H1 (cell line): ENCODE measurements around the gene EOGT.

ENCODE experiments used
- EP300 ChIP-seq, 2 experiments: IDR thresholded peaks; 1 replicate in 1 of 2; 2 replicates in 1 of 2; pipeline ENCODE4 v1.6.1; 2011 to 2012; ENCODE audit warnings: low read depth in 2 of 2, low read length in 2 of 2, mild to moderate bottlenecking in 2 of 2, borderline replicate concordance in 1 of 2, inconsistent platforms in 1 of 2, moderate library complexity in 1 of 2
- EZH2 ChIP-seq: fragments of 200-600 bp; sonication (generic); IDR thresholded peaks from 2 replicates; pipeline ENCODE4 v1.7.1; 2012; ENCODE audit warnings: low read depth, mild to moderate bottlenecking, moderate library complexity, low read length, inconsistent platforms; ENCODE audit not compliant: severe bottlenecking
- MAFK ChIP-seq: IDR thresholded peaks from 2 replicates; pipeline ENCODE4 v1.6.1; 2012; ENCODE audit warnings: low read depth, mild to moderate bottlenecking, improper control_type of control experiment, low read length
- POLR2A ChIP-seq, 2 experiments: IDR thresholded peaks; 1 replicate in 1 of 2; 2 replicates in 1 of 2; pipeline ENCODE4 v1.6.1; 2011; ENCODE audit warnings: low read depth in 2 of 2, low read length in 2 of 2, mild to moderate bottlenecking in 2 of 2; ENCODE audit errors: control extremely low read depth in 1 of 2
- RFX5 ChIP-seq: IDR thresholded peaks from 2 replicates; pipeline ENCODE4 v1.6.1; 2011; ENCODE audit warnings: low read depth, low read length, improper control_type of control experiment, borderline replicate concordance
- TF ChIP-seq, protein P1 (sequence below), 3 experiments: IDR thresholded peaks; 1 replicate in 2 of 3; 2 replicates in 1 of 3; pipeline versions ENCODE4 v1.5.1 to v1.6.1; 2011; ENCODE audit warnings: low read length in 3 of 3, mild to moderate bottlenecking in 3 of 3, inconsistent platforms in 2 of 3, low read depth in 1 of 3, moderate library complexity in 1 of 3; ENCODE audit not compliant: insufficient read depth in 1 of 3; ENCODE audit errors: control extremely low read depth in 1 of 3
- TF ChIP-seq, protein P2 (sequence below): IDR thresholded peaks from 2 replicates; pipeline ENCODE4 v1.6.1; 2011; ENCODE audit warnings: low read length, improper control_type of control experiment

DNA sequence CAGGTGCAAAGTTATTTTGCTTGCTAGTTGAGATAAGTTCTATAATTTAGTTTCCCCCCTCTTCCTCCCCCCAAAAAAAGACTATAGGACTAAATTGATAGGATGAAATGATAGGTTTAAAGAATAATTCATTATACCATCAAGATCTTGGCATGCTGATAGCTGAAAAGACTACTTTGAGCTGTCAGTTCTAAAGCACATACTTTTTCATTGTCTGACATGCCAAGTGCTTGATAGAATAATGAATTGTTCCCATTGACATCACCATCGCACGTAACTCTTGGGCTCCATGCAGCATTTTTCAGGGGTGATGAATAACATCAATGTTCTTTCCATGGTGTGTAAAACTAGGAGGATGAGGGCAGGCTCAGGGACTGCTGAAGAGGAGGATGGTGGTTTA lies 48.8 kb downstream of the EOGT start:
- TF ChIP-seq POLR2A (IDR thresholded peaks at IDR 0.05; ENCODE audit: control extremely low read depth in 1 of 2, low read depth in 2 of 2, low read length in 2 of 2), result no peak
- TF ChIP-seq EZH2, result no peak
- TF ChIP-seq, protein P1, sequence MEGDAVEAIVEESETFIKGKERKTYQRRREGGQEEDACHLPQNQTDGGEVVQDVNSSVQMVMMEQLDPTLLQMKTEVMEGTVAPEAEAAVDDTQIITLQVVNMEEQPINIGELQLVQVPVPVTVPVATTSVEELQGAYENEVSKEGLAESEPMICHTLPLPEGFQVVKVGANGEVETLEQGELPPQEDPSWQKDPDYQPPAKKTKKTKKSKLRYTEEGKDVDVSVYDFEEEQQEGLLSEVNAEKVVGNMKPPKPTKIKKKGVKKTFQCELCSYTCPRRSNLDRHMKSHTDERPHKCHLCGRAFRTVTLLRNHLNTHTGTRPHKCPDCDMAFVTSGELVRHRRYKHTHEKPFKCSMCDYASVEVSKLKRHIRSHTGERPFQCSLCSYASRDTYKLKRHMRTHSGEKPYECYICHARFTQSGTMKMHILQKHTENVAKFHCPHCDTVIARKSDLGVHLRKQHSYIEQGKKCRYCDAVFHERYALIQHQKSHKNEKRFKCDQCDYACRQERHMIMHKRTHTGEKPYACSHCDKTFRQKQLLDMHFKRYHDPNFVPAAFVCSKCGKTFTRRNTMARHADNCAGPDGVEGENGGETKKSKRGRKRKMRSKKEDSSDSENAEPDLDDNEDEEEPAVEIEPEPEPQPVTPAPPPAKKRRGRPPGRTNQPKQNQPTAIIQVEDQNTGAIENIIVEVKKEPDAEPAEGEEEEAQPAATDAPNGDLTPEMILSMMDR (IDR thresholded peaks at IDR 0.05; ENCODE audit: control extremely low read depth in 1 of 3, insufficient read depth in 1 of 3, low read depth in 1 of 3, low read length in 3 of 3), result no peak
- no peak for TF ChIP-seq RFX5
- TF ChIP-seq, protein P2, sequence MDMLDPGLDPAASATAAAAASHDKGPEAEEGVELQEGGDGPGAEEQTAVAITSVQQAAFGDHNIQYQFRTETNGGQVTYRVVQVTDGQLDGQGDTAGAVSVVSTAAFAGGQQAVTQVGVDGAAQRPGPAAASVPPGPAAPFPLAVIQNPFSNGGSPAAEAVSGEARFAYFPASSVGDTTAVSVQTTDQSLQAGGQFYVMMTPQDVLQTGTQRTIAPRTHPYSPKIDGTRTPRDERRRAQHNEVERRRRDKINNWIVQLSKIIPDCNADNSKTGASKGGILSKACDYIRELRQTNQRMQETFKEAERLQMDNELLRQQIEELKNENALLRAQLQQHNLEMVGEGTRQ, result no peak
- TF ChIP-seq EP300 (IDR thresholded peaks at IDR 0.05; ENCODE audit: borderline replicate concordance in 1 of 2, low read depth in 2 of 2, low read length in 2 of 2), result no peak
- no peak for TF ChIP-seq MAFK
